Spleen (tissue), 7 donors: ENCODE data around the gene MOCS1.

ENCODE experiments used
- CTCF ChIP-seq, 11 experiments: fragments of 200-600 bp in 7 of 11; fragments of 450-650 bp in 4 of 11; sonication (generic) in 4 of 11; IDR thresholded peaks in 8 of 11; conservative IDR thresholded peaks in 3 of 11; 1 replicate in 7 of 11; 2 replicates in 4 of 11; pipeline versions ENCODE4 v1.4.0 to v1.8.0; 2016 to 2021; ENCODE audit warnings: antibody characterized with exemption in 11 of 11, inconsistent platforms in 4 of 11, mild to moderate bottlenecking in 1 of 11
- POLR2A ChIP-seq, 3 donors: fragments of 450-650 bp; IDR thresholded peaks; one replicate each; pipeline ENCODE4 v1.5.1; 2017; ENCODE audit warnings: antibody characterized with exemption in 3 of 3, mild to moderate bottlenecking in 1 of 3
- donor health status: DM: no; HTN: no; CAD: no; lungs with moderate emphysema.
- donor health status: DM: no; HTN: no; CAD: no.
- donor health status: DM: no; HTN: no; CAD: no.

GRCh38 chr6:39884696-39885095 lies 49.6 kb downstream of the MOCS1 start:
- TF ChIP-seq POLR2A (IDR thresholded peaks at IDR 0.05) (no peak), CTCF (IDR thresholded peaks at IDR 0.05 in 8 of 11, conservative IDR thresholded peaks at IDR 0.05 in 3 of 11) (no peak)
